Esophagus muscularis mucosa (tissue), 4 donors: ENCODE results near the gene ANO4. TPM values are rescaled to one million over a fixed set of nuclear protein-coding genes. Genes with fewer than 3 reads are reported as not detected.
"Not testable (repeated sequence)": the region's sequence is repeated elsewhere in the genome, so short reads cannot be mapped to it uniquely, and the experiment has no call there.

ENCODE experiments used
- DNase-seq: peaks from one replicate; pipeline ENCODE4 v3.0.0-alpha.2; 2017; ENCODE audit errors: extremely low spot score
- H3K27ac ChIP-seq, 4 donors: fragments of 200-600 bp; sonication (generic); replicated peaks in 1 of 4; 1 replicate in 3 of 4; 2 replicates in 1 of 4; pipeline ENCODE4 v1.5.1; 2016 to 2019; ENCODE audit warnings: mild to moderate bottlenecking in 1 of 4
- H3K27me3 ChIP-seq, 4 donors: fragments of 200-600 bp; sonication (generic); one replicate each; pipeline versions ENCODE4 v1.5.1 to v1.6.0; 2016 to 2019
- H3K36me3 ChIP-seq, 4 donors: fragments of 200-600 bp; sonication (generic); one replicate each; pipeline ENCODE4 v1.5.1; 2016 to 2019
- H3K4me1 ChIP-seq, 4 donors: fragments of 200-600 bp; sonication (generic); one replicate each; pipeline ENCODE4 v1.5.1; 2016 to 2019
- H3K4me3 ChIP-seq, 4 donors: fragments of 200-600 bp; sonication (generic); 1 replicate in 2 of 4; 2 replicates in 2 of 4; pipeline ENCODE4 v1.5.1; 2016 to 2019; ENCODE audit warnings: mild to moderate bottlenecking in 4 of 4, moderate library complexity in 1 of 4
- H3K9me3 ChIP-seq, 4 donors: fragments of 200-600 bp; sonication (generic); 1 replicate in 3 of 4; 2 replicates in 1 of 4; pipeline ENCODE4 v1.5.1; 2016 to 2019
- EP300 ChIP-seq: sonication (generic); formaldehyde crosslinking; IDR thresholded peaks from one replicate; pipeline ENCODE4 v1.6.1; 2017; ENCODE audit warnings: antibody characterized with exemption
- POLR2A ChIP-seq: fragments of 450-650 bp; IDR thresholded peaks from one replicate; pipeline ENCODE4 v1.6.1; 2017; ENCODE audit warnings: antibody characterized with exemption, moderate library complexity, mild to moderate bottlenecking, low read depth
- POLR2AphosphoS5 ChIP-seq, 2 donors: sonication (generic); formaldehyde crosslinking; IDR thresholded peaks; one replicate each; pipeline ENCODE4 v1.6.1; 2017; ENCODE audit warnings: antibody characterized with exemption in 2 of 2
- WGBS: methylation state at CpG from one replicate; pipeline ENCODE4 v1.1.5; 2018; 5-methylcytosine and 5-hydroxymethylcytosine counted together
- intact Hi-C: fragments of 100-400 bp; cut with DNase I; formaldehyde crosslinking; loops from one replicate; pipeline ENCODE4 v1.15.1; 2023
- total RNA-seq, 4 donors: library from RNA; depleted of rRNA; stranded (reverse); fragments of >200 nt; gene quantifications; one replicate each; pipeline versions ENCODE4 v1.1.0 to v1.2.1, GENCODE V29; 2016
- TF ChIP-seq, protein P1 (sequence below), 3 experiments: fragments of 200-600 bp in 2 of 3; fragments of 450-650 bp in 1 of 3; sonication (generic) in 2 of 3; IDR thresholded peaks; one replicate each; pipeline ENCODE4 v1.5.1; 2017 to 2019; ENCODE audit warnings: antibody characterized with exemption in 3 of 3, mild to moderate bottlenecking in 2 of 3, moderate library complexity in 1 of 3

The ANO4 gene
- total RNA-seq, 4 donors from 2014 or later = 0.06 to 0.17 TPM; not detected in 2

- intact Hi-C loops = no loop called here
- H3K9me3 ChIP-seq = no peaks in the 10 kb centered on the region
- no peaks in the 10 kb centered on the region for H3K27me3 ChIP-seq
- TF ChIP-seq POLR2A = no peak
- TF ChIP-seq EP300 = no peak
- TF ChIP-seq, protein P1, sequence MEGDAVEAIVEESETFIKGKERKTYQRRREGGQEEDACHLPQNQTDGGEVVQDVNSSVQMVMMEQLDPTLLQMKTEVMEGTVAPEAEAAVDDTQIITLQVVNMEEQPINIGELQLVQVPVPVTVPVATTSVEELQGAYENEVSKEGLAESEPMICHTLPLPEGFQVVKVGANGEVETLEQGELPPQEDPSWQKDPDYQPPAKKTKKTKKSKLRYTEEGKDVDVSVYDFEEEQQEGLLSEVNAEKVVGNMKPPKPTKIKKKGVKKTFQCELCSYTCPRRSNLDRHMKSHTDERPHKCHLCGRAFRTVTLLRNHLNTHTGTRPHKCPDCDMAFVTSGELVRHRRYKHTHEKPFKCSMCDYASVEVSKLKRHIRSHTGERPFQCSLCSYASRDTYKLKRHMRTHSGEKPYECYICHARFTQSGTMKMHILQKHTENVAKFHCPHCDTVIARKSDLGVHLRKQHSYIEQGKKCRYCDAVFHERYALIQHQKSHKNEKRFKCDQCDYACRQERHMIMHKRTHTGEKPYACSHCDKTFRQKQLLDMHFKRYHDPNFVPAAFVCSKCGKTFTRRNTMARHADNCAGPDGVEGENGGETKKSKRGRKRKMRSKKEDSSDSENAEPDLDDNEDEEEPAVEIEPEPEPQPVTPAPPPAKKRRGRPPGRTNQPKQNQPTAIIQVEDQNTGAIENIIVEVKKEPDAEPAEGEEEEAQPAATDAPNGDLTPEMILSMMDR (IDR thresholded peaks at IDR 0.05) = no peak
- TF ChIP-seq POLR2AphosphoS5 (IDR thresholded peaks at IDR 0.05) = no peak
- H3K27ac ChIP-seq = peak overlapping the region in 1 of 4 donors; percentile 17
- peaks cover 0 to 4% (median 0%) of the 10 kb centered on the region in 4 donors for H3K4me1 ChIP-seq
- no peaks in the 10 kb centered on the region for H3K36me3 ChIP-seq
- WGBS = 24% methylated on average over 8 of the region's 8 CpGs
- H3K4me3 ChIP-seq = no peak overlapping the region
- DNase-seq = no peak
Observed at GRCh38 chr12:101051901-101052550, 257.4 kb downstream of the ANO4 start.

DNA sequence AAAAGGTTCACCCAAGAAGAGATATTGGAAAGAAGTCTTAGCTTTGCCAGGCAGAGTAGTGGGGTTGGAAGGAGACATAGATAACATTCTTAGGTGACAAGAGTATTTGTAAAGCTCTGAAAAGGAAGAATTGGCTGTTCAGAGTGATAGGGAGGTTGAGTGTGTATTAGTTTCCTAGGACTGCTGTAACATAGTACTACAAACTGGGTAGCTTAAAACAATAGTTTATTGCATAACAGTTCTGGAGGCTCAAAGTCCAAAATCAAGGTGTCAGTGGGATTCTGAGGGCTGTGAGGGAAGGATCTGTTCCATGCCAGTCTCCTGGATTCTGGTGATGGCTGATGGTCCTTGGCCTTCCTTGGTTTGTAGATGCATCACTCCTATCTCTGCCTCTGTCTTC, 258.6 kb downstream of the ANO4 start:
- Histone ChIP-seq H3K27ac (no peak overlapping the region), H3K27me3 (no peaks in the 10 kb centered on the region), H3K4me1 (peaks cover 0 to 4% (median 0%) of the 10 kb centered on the region in 4 donors), H3K9me3 (no peaks in the 10 kb centered on the region), H3K4me3 (no peak overlapping the region), H3K36me3 (no peaks in the 10 kb centered on the region)
- TF ChIP-seq EP300 (no peak), POLR2AphosphoS5 (IDR thresholded peaks at IDR 0.05) (no peak), POLR2A (no peak)
- TF ChIP-seq, protein P1 (IDR thresholded peaks at IDR 0.05) = no peak
- intact Hi-C loops = no loop called here
- DNase-seq = no peak

DNA sequence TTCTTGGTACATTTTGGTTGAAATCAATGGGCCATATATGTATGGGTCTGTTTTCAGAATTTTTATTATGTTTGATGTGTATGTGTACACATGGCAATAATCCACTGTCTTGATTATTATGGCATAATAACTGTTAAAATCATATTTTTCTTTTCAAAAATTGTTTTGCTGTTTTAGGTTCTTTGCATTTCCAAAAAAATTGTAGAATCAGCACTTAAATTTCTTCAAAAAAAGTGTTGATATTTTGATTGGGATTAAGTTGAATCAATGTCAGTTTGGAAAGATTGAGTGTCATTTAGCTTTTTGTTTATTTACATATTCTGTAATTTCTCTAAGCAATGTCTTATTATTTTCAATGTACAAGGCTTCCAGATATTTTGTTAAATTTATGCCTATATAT, 261.4 kb downstream of the ANO4 start:
- DNase-seq = no peak
- Histone ChIP-seq H3K4me3 (no peak overlapping the region), H3K9me3 (no peaks in the 10 kb centered on the region), H3K27ac (no peak overlapping the region), H3K4me1 (peaks cover 0 to 4% (median 0%) of the 10 kb centered on the region in 4 donors), H3K27me3 (no peaks in the 10 kb centered on the region), H3K36me3 (no peaks in the 10 kb centered on the region)
- TF ChIP-seq POLR2AphosphoS5 (IDR thresholded peaks at IDR 0.05) = no peak
- TF ChIP-seq EP300 = no peak
- TF ChIP-seq, protein P1 (IDR thresholded peaks at IDR 0.05) = no peak
- TF ChIP-seq POLR2A = no peak
- intact Hi-C loops = no loop called here

DNA sequence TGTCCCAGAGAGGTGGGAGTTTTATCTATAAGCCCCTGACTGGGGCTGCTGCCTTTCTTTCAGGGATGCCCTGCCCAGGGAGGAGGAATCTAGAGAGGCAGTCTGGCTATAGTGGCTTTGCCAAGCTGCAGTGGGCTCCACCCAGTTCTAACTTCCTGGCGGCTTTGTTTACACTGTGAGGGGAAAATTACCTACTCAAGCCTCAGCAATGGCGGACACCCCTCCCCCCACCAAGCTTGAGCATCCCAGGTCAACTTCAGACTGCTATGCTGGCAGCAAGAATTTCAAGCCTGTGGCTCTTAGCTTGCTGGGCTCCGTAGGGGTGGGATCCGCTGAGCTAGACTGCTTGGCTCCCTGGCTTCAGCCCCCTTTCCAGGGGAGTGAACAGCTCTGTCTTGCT, 267.9 kb downstream of the ANO4 start:
- H3K27ac ChIP-seq, DNase-seq, H3K36me3 ChIP-seq, H3K4me1 ChIP-seq, H3K27me3 ChIP-seq, intact Hi-C loops, H3K9me3 ChIP-seq, H3K4me3 ChIP-seq: not testable (repeated sequence)
- WGBS = 90% methylated on average over 3 of the region's 4 CpGs

DNA sequence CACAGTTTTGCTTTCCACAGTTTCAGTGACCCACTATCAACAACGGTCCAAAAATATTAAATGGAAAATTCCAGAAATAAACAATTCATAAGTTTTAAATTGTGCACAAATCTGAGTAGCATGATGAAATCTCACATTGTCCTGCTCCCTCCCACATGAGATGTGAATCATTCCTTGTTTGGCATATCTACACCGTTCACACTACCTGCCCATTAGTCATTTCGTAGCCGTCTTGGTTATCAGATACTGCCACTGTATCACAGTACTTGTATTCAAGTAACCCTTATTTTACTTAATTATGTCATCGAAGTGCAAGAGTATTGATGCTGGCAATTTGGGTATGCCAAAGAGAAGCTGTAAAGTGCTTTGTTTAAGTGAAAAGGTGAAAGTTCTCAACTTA, 270.1 kb downstream of the ANO4 start:
- peaks cover 0 to 7% (median 0%) of the 10 kb centered on the region in 4 donors for H3K9me3 ChIP-seq
- no peaks in the 10 kb centered on the region for H3K27me3 ChIP-seq
- H3K4me1 ChIP-seq = no peaks in the 10 kb centered on the region
- 86% methylated on average over 5 of the region's 5 CpGs for WGBS
- intact Hi-C loops = no loop called here
- DNase-seq = no peak
- TF ChIP-seq, protein P1 (IDR thresholded peaks at IDR 0.05) = no peak
- TF ChIP-seq EP300 (no peak), POLR2AphosphoS5 (IDR thresholded peaks at IDR 0.05) (no peak), POLR2A (no peak)
- no peak overlapping the region for H3K4me3 ChIP-seq
- H3K36me3 ChIP-seq = no peaks in the 10 kb centered on the region
- H3K27ac ChIP-seq = no peak overlapping the region
